ENCODE measurements around the gene PIGW. TPM values are rescaled to one million over a fixed set of nuclear protein-coding genes. Genes with fewer than 3 reads are reported as not detected.

Gene PIGW
- total RNA-seq, 1 experiment from 2014 or later, result 30.9 TPM

- intact Hi-C loops (cut with micrococcal nuclease; ENCODE audit: unreplicated experiment), result no loop called here
- TF ChIP-seq CTCF (IDR thresholded peaks at IDR 0.05; ENCODE audit: insufficient read depth in 1 of 2, low read depth in 1 of 2, low read length in 1 of 2, severe bottlenecking in 1 of 2, unreplicated experiment in 1 of 2), result no peak
- Histone ChIP-seq H3K27me3 (replicated peaks; ENCODE audit: control insufficient read depth, insufficient read depth, low read length) (no peaks in the 10 kb centered on the region), H3K4me3 (ENCODE audit: low read depth, low read length) (no peak overlapping the region), H3K36me3 (ENCODE audit: control insufficient read depth, insufficient read depth, low read length) (peaks cover 1% of the 10 kb centered on the region), H3K4me1 (no peaks in the 10 kb centered on the region), H3K9me3 (no peaks in the 10 kb centered on the region)
- no peaks in the 10 kb centered on the region for H3K9me3 Mint-ChIP-seq (ENCODE audit: unreplicated experiment)
- H3K36me3 Mint-ChIP-seq (ENCODE audit: insufficient read depth, unreplicated experiment), result peaks cover 85% of the 10 kb centered on the region
- no peaks in the 10 kb centered on the region for H3K4me1 Mint-ChIP-seq (ENCODE audit: low read depth, unreplicated experiment)
- POLR2A ChIA-PET, result no interaction called here
- no peak for DNase-seq
- BruUV-seq (replicated peaks), result no TSS peak
- no peak overlapping the region for H3K4me3 Mint-ChIP-seq (ENCODE audit: unreplicated experiment)
- CTCF ChIA-PET, result no interaction called here
- no peaks in the 10 kb centered on the region for H3K27me3 Mint-ChIP-seq (ENCODE audit: insufficient read depth, unreplicated experiment)
- no peak overlapping the region for H3K27ac Mint-ChIP-seq (ENCODE audit: unreplicated experiment)
Measured at GRCh38 chr17:36512641-36513040, 22.1 kb upstream of the PIGW start.

GRCh38 chr17:36514856-36515255 lies 19.9 kb upstream of the PIGW start:
- BruUV-seq (replicated peaks), result no TSS peak
- Histone ChIP-seq H3K36me3 (ENCODE audit: control insufficient read depth, insufficient read depth, low read length) (no peaks in the 10 kb centered on the region; the same call in 1 of the 2 replicates), H3K27me3 (replicated peaks; ENCODE audit: control insufficient read depth, insufficient read depth, low read length) (no peaks in the 10 kb centered on the region), H3K4me1 (no peaks in the 10 kb centered on the region), H3K4me3 (ENCODE audit: low read depth, low read length) (no peak overlapping the region), H3K9me3 (no peaks in the 10 kb centered on the region)
- intact Hi-C loops (cut with micrococcal nuclease; ENCODE audit: unreplicated experiment), result no loop called here
- H3K36me3 Mint-ChIP-seq (ENCODE audit: insufficient read depth, unreplicated experiment), result peaks cover 85% of the 10 kb centered on the region
- H3K27me3 Mint-ChIP-seq (ENCODE audit: insufficient read depth, unreplicated experiment), result no peaks in the 10 kb centered on the region
- CTCF ChIA-PET, result no interaction called here
- POLR2A ChIA-PET, result interaction anchor here (0.6 kb wide), 1 partner anchor 15 kb away, joined by 3 read pairs; no protein-coding TSS in a partner anchor
- no peak overlapping the region for H3K27ac Mint-ChIP-seq (ENCODE audit: unreplicated experiment)
- no peak for TF ChIP-seq CTCF (IDR thresholded peaks at IDR 0.05; ENCODE audit: insufficient read depth in 1 of 2, low read depth in 1 of 2, low read length in 1 of 2, severe bottlenecking in 1 of 2, unreplicated experiment in 1 of 2)
- H3K4me1 Mint-ChIP-seq (ENCODE audit: low read depth, unreplicated experiment), result no peaks in the 10 kb centered on the region
- DNase-seq, result no peak
- no peaks in the 10 kb centered on the region for H3K9me3 Mint-ChIP-seq (ENCODE audit: unreplicated experiment)
- no peak overlapping the region for H3K4me3 Mint-ChIP-seq (ENCODE audit: unreplicated experiment)

DNA sequence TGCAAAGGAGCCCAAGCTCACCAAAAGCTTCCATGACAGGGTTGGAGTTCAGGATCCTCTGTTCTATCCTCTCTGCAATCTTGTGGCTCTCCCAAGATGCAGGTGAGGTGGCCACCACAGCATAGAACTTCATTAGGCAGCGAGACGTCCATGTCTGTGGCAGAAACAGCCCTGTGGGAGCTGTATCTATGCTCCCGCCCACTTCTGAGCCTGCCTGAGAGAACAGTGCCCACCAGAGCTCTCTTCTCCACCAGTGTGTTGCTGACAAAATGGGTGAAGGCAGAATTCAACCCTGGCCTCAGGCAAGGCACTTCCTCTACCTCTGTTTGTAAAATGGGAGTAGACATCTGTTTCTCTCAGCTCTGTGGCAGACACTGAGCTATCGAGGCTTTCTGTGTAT lies 18.9 kb upstream of the PIGW start:
- ChIA-PET POLR2A (interaction anchor here (0.6 kb wide), 1 partner anchor 12 kb away, joined by 3 read pairs; no protein-coding TSS in a partner anchor), CTCF (no interaction called here)
- no peak overlapping the region for H3K4me3 Mint-ChIP-seq (ENCODE audit: unreplicated experiment)
- no peaks in the 10 kb centered on the region for H3K4me1 Mint-ChIP-seq (ENCODE audit: low read depth, unreplicated experiment)
- H3K9me3 ChIP-seq, result no peaks in the 10 kb centered on the region
- H3K4me3 ChIP-seq (ENCODE audit: low read depth, low read length), result no peak overlapping the region
- no TSS peak for BruUV-seq (replicated peaks)
- H3K4me1 ChIP-seq, result no peaks in the 10 kb centered on the region
- intact Hi-C loops (cut with micrococcal nuclease; ENCODE audit: unreplicated experiment), result no loop called here
- H3K27me3 ChIP-seq (replicated peaks; ENCODE audit: control insufficient read depth, insufficient read depth, low read length), result no peaks in the 10 kb centered on the region
- no peaks in the 10 kb centered on the region for H3K27me3 Mint-ChIP-seq (ENCODE audit: insufficient read depth, unreplicated experiment)
- TF ChIP-seq CTCF (IDR thresholded peaks at IDR 0.05; ENCODE audit: insufficient read depth in 1 of 2, low read depth in 1 of 2, low read length in 1 of 2, severe bottlenecking in 1 of 2, unreplicated experiment in 1 of 2), result no peak
- H3K27ac Mint-ChIP-seq (ENCODE audit: unreplicated experiment), result no peak overlapping the region
- H3K36me3 ChIP-seq (ENCODE audit: control insufficient read depth, insufficient read depth, low read length), result no peaks in the 10 kb centered on the region; the same call in 1 of the 2 replicates
- no peaks in the 10 kb centered on the region for H3K9me3 Mint-ChIP-seq (ENCODE audit: unreplicated experiment)
- DNase-seq, result no peak
- peaks cover 85% of the 10 kb centered on the region for H3K36me3 Mint-ChIP-seq (ENCODE audit: insufficient read depth, unreplicated experiment)

All from Caco-2 (cell line).